Activated CD8-positive, alpha-beta T cell treated with anti-CD3 and anti-CD28 coated beads, Interleukin-2, amount 10 ng/mL, durations not matched to agents 7 days and 5 days (primary cell): ENCODE data around the gene PCID2. TPM values are rescaled to one million over a fixed set of nuclear protein-coding genes. Genes with fewer than 3 reads are reported as not detected.

Experiments used
- ATAC-seq: fragments of 150-1000 bp; cut with Tn5 transposase; one replicate; pipeline ENCODE4 v1.10.0; 2021; ENCODE audit warnings: moderate library complexity
- CTCF ChIA-PET: fragments of 350-600 bp; sonication (Branson Sonifier 250); formaldehyde crosslinking; loops from one replicate; lab custom pipeline; 2021; ENCODE audit warnings: antibody characterized with exemption; lab: Charles Lee
- POLR2A ChIA-PET: fragments of 350-600 bp; sonication (Branson Sonifier 250); formaldehyde crosslinking; loops from one replicate; lab custom pipeline; 2021; ENCODE audit warnings: antibody characterized with exemption; lab: Charles Lee
- DNase-seq: peaks from one replicate; pipeline ENCODE4 v3.0.0-alpha.2; 2020
- H3K27ac Mint-ChIP-seq: one replicate; pipeline ENCODE4 v1.8.0; 2021; ENCODE audit warnings: mild to moderate bottlenecking, mixed read lengths
- H3K27me3 Mint-ChIP-seq: one replicate; pipeline ENCODE4 v1.8.0; 2021; ENCODE audit warnings: low read depth, mixed read lengths
- H3K36me3 Mint-ChIP-seq: one replicate; pipeline ENCODE4 v1.8.0; 2021; ENCODE audit warnings: low read depth, mixed read lengths
- H3K4me1 Mint-ChIP-seq: one replicate; pipeline ENCODE4 v1.8.0; 2021; ENCODE audit warnings: low read depth, mixed read lengths
- H3K4me3 Mint-ChIP-seq: one replicate; pipeline ENCODE4 v1.8.0; 2021; ENCODE audit warnings: mild to moderate bottlenecking, mixed read lengths
- H3K9me3 Mint-ChIP-seq: one replicate; pipeline ENCODE4 v1.8.0; 2022; ENCODE audit warnings: mixed read lengths; ENCODE audit not compliant: insufficient read depth
- total RNA-seq, 2 experiments: library from RNA; stranded (reverse); gene quantifications; one replicate each; pipeline ENCODE4 v1.2.3, GENCODE V29; 2021

Gene PCID2
- total RNA-seq, 2 experiments from 2014 or later: 49.3 to 52.4 TPM

- POLR2A ChIA-PET: interaction anchor here (1.4 kb wide), 1 partner anchor 9 kb away, joined by 6 read pairs; the partner anchor contains the start of genes CUL4A and PCID2
Measured at GRCh38 chr13:113218586-113218985, 10.1 kb upstream of the PCID2 start.

GRCh38 chr13:113216254-113217048, 8.0 kb upstream of the PCID2 start:
- Mint-ChIP-seq H3K4me1 (peaks cover 26% of the 10 kb centered on the region), H3K4me3 (no peak overlapping the region), H3K27ac (no peak overlapping the region), H3K36me3 (peaks cover 25% of the 10 kb centered on the region), H3K27me3 (no peaks in the 10 kb centered on the region), H3K9me3 (no peaks in the 10 kb centered on the region)
- no peak for DNase-seq
- no peak for ATAC-seq
- CTCF ChIA-PET: no interaction called here
- POLR2A ChIA-PET: no interaction called here

More at GRCh38 chr13:113218586-113218985, 10.1 kb upstream of the PCID2 start:
- Mint-ChIP-seq H3K27me3 (no peaks in the 10 kb centered on the region), H3K27ac (no peak overlapping the region), H3K9me3 (no peaks in the 10 kb centered on the region), H3K4me1 (peaks cover 17% of the 10 kb centered on the region), H3K4me3 (no peak overlapping the region), H3K36me3 (peaks cover 28% of the 10 kb centered on the region)
- no peak for DNase-seq
- CTCF ChIA-PET: interaction anchor here (1.8 kb wide), 1 partner anchor 9 kb away, joined by 4 read pairs; the partner anchor contains the start of gene CUL4A
- no peak for ATAC-seq

- Mint-ChIP-seq H3K4me1 (peaks cover 43% of the 10 kb centered on the region), H3K27me3 (no peaks in the 10 kb centered on the region), H3K4me3 (peak overlapping the region; percentile 78), H3K9me3 (no peaks in the 10 kb centered on the region), H3K27ac (no peak overlapping the region), H3K36me3 (peaks cover 28% of the 10 kb centered on the region)
- ChIA-PET CTCF (interaction anchor here (1.1 kb wide), 1 partner anchor 67 kb away, joined by 3 read pairs; no protein-coding TSS in a partner anchor), POLR2A (no interaction called here)
- DNase-seq: peak; percentile 28
- no peak for ATAC-seq
Measured at GRCh38 chr13:113211774-113212173, 3.3 kb upstream of the PCID2 start.

- DNase-seq (no peak), ATAC-seq (no peak)
- Mint-ChIP-seq H3K27me3 (no peaks in the 10 kb centered on the region), H3K9me3 (no peaks in the 10 kb centered on the region), H3K4me1 (peaks cover 52% of the 10 kb centered on the region), H3K27ac (peak overlapping the region; percentile 54), H3K36me3 (peaks cover 35% of the 10 kb centered on the region), H3K4me3 (peak overlapping the region; percentile 78)
- CTCF ChIA-PET: no interaction called here
- POLR2A ChIA-PET: no interaction called here
Measured at GRCh38 chr13:113210833-113211232, 2.4 kb upstream of the PCID2 start.

GRCh38 chr13:113209759-113210421, 1.4 kb upstream of the PCID2 start:
- no peaks in the 10 kb centered on the region for H3K9me3 Mint-ChIP-seq
- H3K4me3 Mint-ChIP-seq: peak overlapping the region; percentile 78
- peaks cover 62% of the 10 kb centered on the region for H3K4me1 Mint-ChIP-seq
- ChIA-PET POLR2A (interaction anchor here (0.5 to 2.2 kb wide), 13 partner anchors 8 to 519 kb away, joined by 3 to 29 read pairs (median 4); partner anchors contain the start of genes DCUN1D2 and LAMP1), CTCF (interaction anchor here (0.9 kb wide), 1 partner anchor 9 kb away, joined by 4 read pairs; no protein-coding TSS in a partner anchor)
- H3K36me3 Mint-ChIP-seq: peaks cover 41% of the 10 kb centered on the region
- H3K27me3 Mint-ChIP-seq: no peaks in the 10 kb centered on the region
- peak; percentile 81 for DNase-seq
- H3K27ac Mint-ChIP-seq: peak overlapping the region; percentile 89
- peak; percentile 67 for ATAC-seq

GRCh38 chr13:113209336-113209758, 878 bp upstream of the PCID2 start, which contains the start of gene CUL4A:
Gene CUL4A (plus strand): TSS chr13:113209613. CDS start chr13:113209628, 15 bp downstream.
- H3K4me1 Mint-ChIP-seq: peaks cover 66% of the 10 kb centered on the region
- peak within 1 kb of the TSS; percentile 90 for H3K27ac Mint-ChIP-seq
- H3K27me3 Mint-ChIP-seq: no peaks in the 10 kb centered on the region
- ChIA-PET POLR2A (interaction anchor here (0.5 to 2.2 kb wide), 13 partner anchors 9 to 1071 kb away, joined by 3 to 29 read pairs (median 3); partner anchors contain the start of genes DCUN1D2, LAMP1 and TFDP1), CTCF (interaction anchor here (0.9 kb wide), 1 partner anchor 10 kb away, joined by 4 read pairs; no protein-coding TSS in a partner anchor)
- H3K4me3 Mint-ChIP-seq: peak within 1 kb of the TSS; percentile 78
- ATAC-seq: peak; percentile 62
- H3K36me3 Mint-ChIP-seq: peaks cover 42% of the 10 kb centered on the region
- DNase-seq: peak; percentile 80
- H3K9me3 Mint-ChIP-seq: no peaks in the 10 kb centered on the region

GRCh38 chr13:113207890-113208420, 514 bp downstream of the PCID2 start:
- H3K4me1 Mint-ChIP-seq: peaks cover 53% of the 10 kb centered on the region
- ChIA-PET POLR2A (interaction anchor here (0.6 to 1.4 kb wide), 3 partner anchors 20 to 283 kb away, joined by 3 read pairs; partner anchors contain the start of gene DCUN1D2), CTCF (interaction anchor here (2.5 kb wide), 1 partner anchor 10 kb away, joined by 8 read pairs; no protein-coding TSS in a partner anchor)
- no peaks in the 10 kb centered on the region for H3K27me3 Mint-ChIP-seq
- peak overlapping the region; percentile 90 for H3K27ac Mint-ChIP-seq
- no peaks in the 10 kb centered on the region for H3K9me3 Mint-ChIP-seq
- ATAC-seq: peak; percentile 24
- H3K36me3 Mint-ChIP-seq: peaks cover 35% of the 10 kb centered on the region
- H3K4me3 Mint-ChIP-seq: peak overlapping the region; percentile 69
- peak; percentile 38 for DNase-seq

GRCh38 chr13:113207460-113207859, 1.0 kb downstream of the PCID2 start:
- POLR2A ChIA-PET: interaction anchor here (0.6 to 0.8 kb wide), 2 partner anchors 24 to 283 kb away, joined by 3 read pairs; partner anchors contain the start of gene DCUN1D2
- Mint-ChIP-seq H3K4me3 (peak overlapping the region; percentile 69), H3K27me3 (no peaks in the 10 kb centered on the region), H3K4me1 (peaks cover 52% of the 10 kb centered on the region), H3K27ac (peak overlapping the region; percentile 90), H3K9me3 (no peaks in the 10 kb centered on the region), H3K36me3 (peaks cover 35% of the 10 kb centered on the region)
- DNase-seq (no peak), ATAC-seq (no peak)
- CTCF ChIA-PET: interaction anchor here (1.1 to 2.5 kb wide), 2 partner anchors 10 to 17 kb away, joined by 3 to 8 read pairs; no protein-coding TSS in a partner anchor

- peak overlapping the region; percentile 40 for H3K27ac Mint-ChIP-seq
- H3K9me3 Mint-ChIP-seq: no peaks in the 10 kb centered on the region
- no peak overlapping the region for H3K4me3 Mint-ChIP-seq
- ChIA-PET POLR2A (no interaction called here), CTCF (no interaction called here)
- no peak for ATAC-seq
- H3K4me1 Mint-ChIP-seq: peaks cover 40% of the 10 kb centered on the region
- H3K36me3 Mint-ChIP-seq: peaks cover 23% of the 10 kb centered on the region
- DNase-seq: no peak
- H3K27me3 Mint-ChIP-seq: no peaks in the 10 kb centered on the region
Measured at GRCh38 chr13:113205428-113205931, 3.0 kb downstream of the PCID2 start.

- Mint-ChIP-seq H3K27me3 (no peaks in the 10 kb centered on the region), H3K9me3 (no peaks in the 10 kb centered on the region), H3K27ac (no peak overlapping the region), H3K36me3 (peaks cover 29% of the 10 kb centered on the region), H3K4me1 (peaks cover 40% of the 10 kb centered on the region), H3K4me3 (no peak overlapping the region)
- ATAC-seq: no peak
- POLR2A ChIA-PET: no interaction called here
- CTCF ChIA-PET: no interaction called here
- DNase-seq: no peak
Measured at GRCh38 chr13:113204378-113204734, 4.1 kb downstream of the PCID2 start.
